ENCODE results near the gene HAAO. TPM values are rescaled to one million over a fixed set of nuclear protein-coding genes. Genes with fewer than 3 reads are reported as not detected.

Gene HAAO
- total and polyA plus RNA-seq, 2 of the 8 experiments (the other 6 are each of a cell fraction or from before 2014, with no cell fraction given): 2.5 to 7.0 TPM

GRCh38 chr2:42742740-42743658 is 49.4 kb downstream of the HAAO start:
- no peak for DNase-seq (ENCODE audit: low read depth in 1 of 2, low spot score in 2 of 2)
- no peak overlapping the region for H2AK5ac ChIP-seq (ENCODE audit: low read depth, low read length)

More at GRCh38 chr2:42742740-42743658, 49.4 kb downstream of the HAAO start:
- no peak overlapping the region for H3K56ac ChIP-seq (replicated peaks; ENCODE audit: insufficient read length, low read depth, low read length)
- H3K4me3 ChIP-seq (ENCODE audit: extremely low read depth in 1 of 4, insufficient read depth in 2 of 4, low read depth in 3 of 4, low read length in 4 of 4): no peak overlapping the region
- H2BK5ac ChIP-seq (ENCODE audit: low read depth, low read length): no peak overlapping the region
- H3K23me2 ChIP-seq (ENCODE audit: low read depth, low read length): no peaks in the 10 kb centered on the region
- H3K23ac ChIP-seq (ENCODE audit: insufficient read length): no peak overlapping the region
- no peak overlapping the region for H2BK15ac ChIP-seq (ENCODE audit: low read length)
- peaks cover 0 to 6% (median 0%) of the 10 kb centered on the region in 4 experiments; a peak in 3 of 8 replicates for H3K36me3 ChIP-seq (ENCODE audit: control insufficient read depth in 2 of 4, insufficient read depth in 4 of 4, low read length in 3 of 4)
- peaks cover 0 to 4% (median under 1%) of the 10 kb centered on the region in 4 experiments; a peak in 1 of 7 replicates for H3K4me1 ChIP-seq (replicated peaks in 1 of 4; ENCODE audit: control insufficient read depth in 3 of 4, insufficient read depth in 4 of 4, low read length in 3 of 4)
- no peak overlapping the region for H3K18ac ChIP-seq (ENCODE audit: extremely low read depth, low read length)
- no peak overlapping the region for H4K91ac ChIP-seq (replicated peaks; ENCODE audit: insufficient read length, low read length)
- no peak for FAIRE-seq
- no peaks in the 10 kb centered on the region for H4K20me1 ChIP-seq (replicated peaks in 1 of 2; ENCODE audit: control insufficient read depth in 1 of 2, insufficient read depth in 2 of 2, low read length in 2 of 2)
- H3K27ac ChIP-seq (ENCODE audit: low read depth, low read length): no peak overlapping the region
- ChIA-PET CTCF (ENCODE audit: partially characterized antibody) (interaction anchor here (0.8 to 2.4 kb wide), 10 partner anchors 9 to 79 kb away, joined by 3 to 9 read pairs (median 5); no protein-coding TSS in a partner anchor), POLR2A (ENCODE audit: partially characterized antibody) (interaction anchor here (1.0 kb wide), 1 partner anchor 15 kb away, joined by 3 read pairs; no protein-coding TSS in a partner anchor)
- no peak overlapping the region for H3K9ac ChIP-seq (replicated peaks in 1 of 4; ENCODE audit: extremely low read depth in 1 of 4, low read depth in 3 of 4, low read length in 3 of 4)
- no peaks in the 10 kb centered on the region for H3K79me2 ChIP-seq (ENCODE audit: control insufficient read depth in 1 of 2, insufficient read depth in 2 of 2, low read length in 2 of 2)
- TF ChIP-seq, protein P1, sequence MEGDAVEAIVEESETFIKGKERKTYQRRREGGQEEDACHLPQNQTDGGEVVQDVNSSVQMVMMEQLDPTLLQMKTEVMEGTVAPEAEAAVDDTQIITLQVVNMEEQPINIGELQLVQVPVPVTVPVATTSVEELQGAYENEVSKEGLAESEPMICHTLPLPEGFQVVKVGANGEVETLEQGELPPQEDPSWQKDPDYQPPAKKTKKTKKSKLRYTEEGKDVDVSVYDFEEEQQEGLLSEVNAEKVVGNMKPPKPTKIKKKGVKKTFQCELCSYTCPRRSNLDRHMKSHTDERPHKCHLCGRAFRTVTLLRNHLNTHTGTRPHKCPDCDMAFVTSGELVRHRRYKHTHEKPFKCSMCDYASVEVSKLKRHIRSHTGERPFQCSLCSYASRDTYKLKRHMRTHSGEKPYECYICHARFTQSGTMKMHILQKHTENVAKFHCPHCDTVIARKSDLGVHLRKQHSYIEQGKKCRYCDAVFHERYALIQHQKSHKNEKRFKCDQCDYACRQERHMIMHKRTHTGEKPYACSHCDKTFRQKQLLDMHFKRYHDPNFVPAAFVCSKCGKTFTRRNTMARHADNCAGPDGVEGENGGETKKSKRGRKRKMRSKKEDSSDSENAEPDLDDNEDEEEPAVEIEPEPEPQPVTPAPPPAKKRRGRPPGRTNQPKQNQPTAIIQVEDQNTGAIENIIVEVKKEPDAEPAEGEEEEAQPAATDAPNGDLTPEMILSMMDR (IDR thresholded peaks at IDR 0.05; ENCODE audit: control extremely low read depth in 1 of 3, insufficient read depth in 1 of 3, low read depth in 1 of 3, low read length in 3 of 3): 0 out of 4 replicates have a peak, but pooled peaks of 1 of the 3 experiments have one; percentile 12
- 0 out of 4 replicates have a peak, but pooled peaks of 1 of the 2 experiments have one; percentile 14 for TF ChIP-seq RAD21 (IDR thresholded peaks at IDR 0.05 in 1 of 2, conservative IDR thresholded peaks at IDR 0.05 in 1 of 2; ENCODE audit: low read depth in 2 of 2, low read length in 2 of 2)
- no peak for TF ChIP-seq CBX5 (IDR thresholded peaks at IDR 0.05; ENCODE audit: low read depth, low read length)
- no peak overlapping the region for H4K8ac ChIP-seq (ENCODE audit: extremely low read depth, insufficient read depth, low read length)
- H3K4me2 ChIP-seq (ENCODE audit: insufficient read depth in 1 of 2, low read depth in 2 of 2, low read length in 2 of 2): no peak overlapping the region
- peaks cover 0 to 2% of the 10 kb centered on the region in 2 experiments; a peak in 1 of 4 replicates for H3K9me3 ChIP-seq (ENCODE audit: insufficient read depth in 2 of 2, low read depth in 1 of 2, low read length in 1 of 2)
- H3K14ac ChIP-seq (ENCODE audit: insufficient read length): no peak overlapping the region
- no peak overlapping the region for H3K4ac ChIP-seq (replicated peaks; ENCODE audit: insufficient read length, low read depth, low read length)
- H2AFZ ChIP-seq (ENCODE audit: low read length): no peak overlapping the region
- peaks cover 2% of the 10 kb centered on the region; the same call in 1 of the 2 replicates for H3K79me1 ChIP-seq (ENCODE audit: low read depth, low read length)
- 94% methylated on average over 2 of the region's 2 CpGs; no CpG with 5 or more reads in 1 of the 2 experiments for WGBS, 2 experiments (ENCODE audit: extremely low coverage in 1 of 2, insufficient coverage in 1 of 2, insufficient read length in 1 of 2, insufficient replicate concordance in 2 of 2, low coverage in 1 of 2, low lambda C conversion rate in 2 of 2, missing lambda C conversion rate in 1 of 2)
- no peak overlapping the region for H4K5ac ChIP-seq (ENCODE audit: insufficient read length, low read depth, low read length)
- H2BK12ac ChIP-seq (ENCODE audit: low read depth, low read length): no peak overlapping the region
- H3K27me3 ChIP-seq (replicated peaks in 1 of 4; ENCODE audit: control insufficient read depth in 3 of 4, extremely low read depth in 1 of 4, insufficient read depth in 3 of 4, low read length in 3 of 4): no peaks in the 10 kb centered on the region
- no peak overlapping the region for H2BK20ac ChIP-seq (ENCODE audit: low read length)
- no peak overlapping the region for H2BK120ac ChIP-seq (replicated peaks; ENCODE audit: low read depth, low read length)

All from H1 (cell line).